Kidney tubule cell (primary cell): ENCODE data around the gene OXT.
A peak's percentile ranks its signal among the peaks of the same experiment; 100 is the strongest.

ENCODE experiments used
- DNase-seq: peaks from one replicate; pipeline ENCODE4 v3.0.0-alpha.2; 2018; ENCODE audit warnings: low spot score

Gene OXT

DNA sequence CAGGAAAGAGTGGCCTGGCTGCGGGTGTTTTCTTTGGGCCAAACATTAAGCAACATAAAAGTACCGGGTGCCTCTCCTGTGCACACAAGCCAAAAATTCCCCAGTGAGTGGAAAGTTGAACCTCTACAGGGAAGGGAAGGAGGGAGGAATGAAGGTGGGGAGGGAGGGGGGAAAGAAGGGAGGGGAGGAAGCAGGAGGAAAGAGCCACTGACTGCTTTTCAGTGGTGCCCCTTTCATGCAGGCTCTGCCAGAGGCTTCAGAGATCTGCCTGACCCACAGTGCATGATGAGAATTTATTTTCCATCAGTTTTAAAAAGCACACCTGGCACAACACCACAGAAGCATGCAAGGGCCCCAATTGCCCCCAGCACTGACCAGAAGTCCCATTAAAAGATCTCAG, 40.6 kb downstream of the OXT start:
- DNase-seq, result no peak

DNA sequence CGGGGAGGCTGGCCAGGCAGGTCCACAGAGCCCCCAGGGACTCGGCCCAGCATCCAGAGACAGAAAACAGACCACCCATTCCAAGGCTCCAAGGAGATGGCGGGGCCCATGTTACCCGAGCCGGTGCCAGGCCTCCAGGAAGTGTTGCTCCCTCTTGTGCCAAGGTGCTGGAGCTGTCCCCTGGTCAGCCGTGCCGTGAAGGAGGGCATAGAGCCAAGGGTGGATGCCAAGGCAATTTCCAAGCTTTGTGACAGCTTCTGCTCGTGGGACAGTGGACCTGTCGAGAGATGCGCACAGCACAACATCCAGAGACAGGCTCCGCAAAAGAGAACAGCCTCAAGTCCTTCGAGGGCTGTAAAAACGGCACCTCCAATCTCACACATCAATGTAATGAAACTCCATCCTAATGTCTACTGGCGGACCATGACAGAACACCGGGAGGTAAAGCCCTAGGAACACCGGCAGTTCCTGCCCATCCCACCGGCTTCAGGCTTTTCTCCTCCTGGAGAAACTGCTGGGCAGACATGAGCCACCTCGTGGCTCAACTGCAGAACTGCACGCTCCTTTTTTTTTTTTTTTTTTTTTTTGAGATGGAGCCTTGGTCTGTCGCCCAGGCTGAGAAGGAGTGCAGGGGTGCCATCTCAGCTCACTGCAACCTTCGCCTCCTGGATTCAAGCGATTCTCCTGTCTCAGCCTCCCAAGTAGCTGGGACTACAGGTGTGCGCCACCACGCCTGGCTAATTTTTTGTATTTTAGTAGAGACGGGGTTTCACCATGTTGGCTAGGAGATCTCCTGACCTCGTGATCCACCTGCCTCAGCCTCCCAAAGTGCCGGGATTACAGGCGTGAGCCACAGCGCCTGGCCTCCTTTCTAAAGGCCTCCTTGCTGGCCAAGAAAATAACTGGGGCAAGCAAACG, 44.0 kb downstream of the OXT start:
- DNase-seq, result peak; percentile 67

DNA sequence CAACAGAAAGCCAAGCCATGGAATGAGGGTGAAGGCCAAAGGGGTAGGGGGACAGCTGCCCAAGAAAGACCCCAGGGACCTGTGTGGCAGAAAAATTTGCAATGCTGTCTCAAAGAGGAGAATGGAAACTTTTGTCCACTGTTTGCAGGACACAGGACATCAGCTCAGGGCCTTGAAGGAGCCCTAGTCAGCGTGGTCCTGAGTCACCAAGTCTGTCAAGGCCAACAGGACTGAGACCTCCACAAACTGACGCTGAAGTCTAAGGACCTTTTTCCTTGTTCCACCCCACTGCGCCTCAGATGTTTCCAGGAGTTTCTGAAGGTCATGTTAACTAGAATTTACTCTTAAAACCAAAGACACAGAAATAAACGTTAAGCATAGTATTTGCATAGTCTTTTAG, 44.9 kb downstream of the OXT start:
- DNase-seq, result no peak

DNA sequence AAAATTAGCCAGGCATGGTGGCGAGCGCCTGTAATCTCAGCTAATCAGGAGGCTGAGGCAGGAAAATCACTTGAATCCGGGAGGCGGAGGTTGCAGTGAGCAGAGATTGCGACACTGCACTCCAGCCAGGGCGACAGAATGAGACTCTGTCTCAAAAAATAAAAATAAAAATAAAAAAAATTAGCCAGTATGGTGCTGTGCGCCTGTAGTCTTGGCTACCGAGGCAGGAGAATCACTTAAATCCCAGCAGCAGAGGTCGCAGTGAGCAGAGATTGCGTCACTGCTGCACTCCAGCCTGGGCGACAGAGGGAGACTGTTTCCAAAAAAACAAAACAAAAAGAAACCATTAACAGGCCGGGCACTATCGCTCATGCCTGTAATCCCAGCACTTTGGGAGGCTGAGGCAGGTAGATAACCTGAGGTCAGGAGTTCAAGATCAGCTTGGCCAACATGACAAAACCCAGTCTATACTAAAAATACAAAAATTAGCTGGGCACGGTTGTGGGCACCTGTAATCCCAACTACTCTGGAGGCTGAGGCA, 46.5 kb downstream of the OXT start:
- peak; percentile 84 for DNase-seq

DNA sequence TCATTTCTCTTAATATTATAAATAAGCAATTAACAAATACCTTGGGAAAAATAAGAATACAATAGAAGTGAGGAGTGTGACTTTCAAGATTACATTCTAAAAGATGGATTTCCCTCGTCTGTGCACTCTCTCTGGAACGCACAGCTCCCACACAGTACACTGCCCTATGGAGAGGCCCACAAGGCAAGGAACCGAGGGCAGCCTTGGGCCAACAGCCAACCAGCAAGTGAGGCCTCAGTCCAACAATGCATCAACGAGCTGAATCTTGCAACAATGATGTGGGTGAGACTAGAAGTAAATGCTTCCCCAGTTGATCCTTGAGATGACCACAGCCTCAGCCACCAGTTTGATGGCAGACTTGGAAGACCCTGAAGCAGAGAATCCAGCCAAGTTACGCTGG, 47.6 kb downstream of the OXT start:
- no peak for DNase-seq

DNA sequence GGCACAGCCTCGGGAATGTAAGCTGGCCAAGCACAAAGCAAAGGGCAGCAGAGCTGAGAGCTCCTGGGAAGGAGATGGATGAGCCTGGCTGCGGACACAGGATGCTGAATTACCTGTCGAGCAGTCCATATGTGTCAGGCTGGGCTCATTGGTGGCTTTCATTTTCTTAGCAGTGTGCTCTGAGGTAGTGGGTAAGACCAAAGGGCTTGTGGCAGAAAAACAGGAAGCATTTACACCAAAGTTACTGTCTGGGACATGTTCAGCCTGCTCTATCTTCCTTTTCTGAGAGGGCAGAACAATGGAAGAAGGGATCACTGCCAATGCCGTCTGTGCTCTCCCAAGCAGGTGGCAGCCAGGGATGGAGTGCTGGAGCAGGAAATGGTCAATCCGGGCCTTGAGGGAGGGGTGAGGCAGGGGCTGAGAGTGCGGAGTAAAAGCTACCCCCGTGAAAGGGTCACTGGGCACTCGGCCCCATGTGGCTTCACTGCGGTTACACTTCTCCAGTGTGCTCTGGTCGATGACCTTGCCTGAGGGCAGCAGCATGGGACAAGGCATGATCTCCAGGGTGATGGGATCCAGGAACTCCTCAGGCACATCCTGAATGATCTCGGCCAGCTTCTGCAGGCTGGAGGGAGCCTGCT, 50.0 kb downstream of the OXT start:
- no peak for DNase-seq
